Right renal pelvis (tissue), 4 donors: ENCODE results near the gene MALRD1. TPM values are rescaled to one million over a fixed set of nuclear protein-coding genes. Genes with fewer than 3 reads are reported as not detected.
"Not testable (repeated sequence)": the region's sequence is repeated elsewhere in the genome, so short reads cannot be mapped to it uniquely, and the experiment has no call there.

ENCODE experiments used
- DNase-seq, 4 donors: peaks; one replicate each; pipeline ENCODE4 v3.0.0-alpha.2; 2013; ENCODE audit warnings: low read depth in 4 of 4, low spot score in 3 of 4, missing footprints in 1 of 4
- polyA plus RNA-seq, 4 donors: library from polyadenylated mRNA; unstranded; fragments of 120-200 nt; gene quantifications; one replicate each; pipeline ENCODE4 v1.2.1, GENCODE V29; 2013; ENCODE audit not compliant: insufficient read length in 4 of 4

Gene MALRD1
- polyA plus RNA-seq, 4 donors, result 1.6 to 2.8 (median 2.4) TPM

- DNase-seq, result no peak
Observed at GRCh38 chr10:19479854-19480253, 431.3 kb downstream of the MALRD1 start.

GRCh38 chr10:19480353-19480752 is 431.8 kb downstream of the MALRD1 start:
- no peak for DNase-seq

DNA sequence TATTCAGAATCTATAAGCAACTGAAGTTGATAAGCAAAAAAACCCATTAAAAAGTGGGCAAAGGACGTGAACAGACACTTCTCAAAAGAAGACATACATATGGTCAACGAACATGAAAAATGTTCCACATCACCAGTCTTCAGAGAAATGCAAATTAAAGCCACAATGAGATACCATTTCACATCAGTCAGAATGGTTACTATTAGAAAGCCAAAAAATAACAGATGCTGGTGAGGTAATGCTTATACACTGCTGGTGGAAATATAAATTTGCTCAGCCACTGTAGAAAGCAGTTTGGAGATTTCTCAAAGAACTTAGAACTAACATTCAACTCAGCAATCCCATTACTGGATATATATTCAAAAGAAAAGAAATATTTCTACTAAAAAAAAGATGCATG is 434.8 kb downstream of the MALRD1 start:
- DNase-seq, result no peak

- DNase-seq, result peak in 3 of 4 donors; percentile 31 to 49 (median 33)
Observed at GRCh38 chr10:19488592-19489280, 440.1 kb downstream of the MALRD1 start.

GRCh38 chr10:19491166-19491565 is 442.6 kb downstream of the MALRD1 start:
- no peak for DNase-seq

- DNase-seq, result no peak
Observed at GRCh38 chr10:19493917-19494316, 445.3 kb downstream of the MALRD1 start.

- no peak for DNase-seq
Observed at GRCh38 chr10:19497026-19497425, 448.4 kb downstream of the MALRD1 start.

DNA sequence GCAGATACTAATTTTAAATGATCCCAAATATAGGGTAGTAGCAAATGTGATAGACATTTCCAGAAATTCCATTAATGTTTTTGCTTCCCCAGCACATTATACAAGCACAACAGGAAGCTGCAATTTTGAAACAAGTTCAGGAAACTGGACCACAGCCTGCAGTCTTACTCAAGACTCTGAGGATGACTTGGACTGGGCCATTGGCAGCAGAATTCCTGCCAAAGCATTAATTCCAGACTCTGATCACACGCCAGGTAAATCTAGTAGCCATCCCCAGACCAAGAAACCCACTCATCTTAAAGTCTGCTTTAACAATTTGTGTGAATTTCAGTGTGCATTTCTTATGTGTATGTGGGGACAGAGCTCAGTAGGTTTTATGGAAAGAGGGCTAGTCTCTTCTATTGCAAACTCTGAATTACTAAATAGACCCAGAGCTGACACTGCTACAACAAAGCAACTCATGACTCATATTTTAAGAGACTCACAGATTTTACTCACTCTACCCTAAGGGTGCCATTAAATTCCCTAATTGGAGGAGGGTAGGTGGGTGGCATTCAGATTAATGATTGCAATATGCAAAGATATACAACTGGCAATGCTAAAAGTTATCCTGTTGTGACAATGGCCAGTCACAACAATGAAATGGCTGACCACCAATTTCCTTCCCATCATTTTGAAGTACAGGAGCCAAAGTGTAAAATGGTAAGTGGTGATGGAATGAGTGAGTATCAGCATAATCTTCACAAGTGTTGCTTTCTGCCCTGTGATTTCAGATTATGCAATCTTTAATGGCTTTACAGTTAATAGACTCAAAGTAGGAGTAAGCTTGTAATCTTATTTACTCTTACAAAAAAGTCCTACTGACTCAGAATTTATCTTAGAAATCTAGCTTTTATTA is 450.0 kb downstream of the MALRD1 start:
- DNase-seq, result no peak

GRCh38 chr10:19499291-19499770 is 450.7 kb downstream of the MALRD1 start:
- DNase-seq, result no peak

- no peak for DNase-seq
Observed at GRCh38 chr10:19500959-19501358, 452.4 kb downstream of the MALRD1 start.

- DNase-seq, result no peak
Observed at GRCh38 chr10:19505320-19506312, 457.0 kb downstream of the MALRD1 start.

- not testable (repeated sequence) for DNase-seq
Observed at GRCh38 chr10:19510005-19510732, 461.6 kb downstream of the MALRD1 start.

GRCh38 chr10:19518109-19518508 is 469.5 kb downstream of the MALRD1 start:
- DNase-seq, result no peak

GRCh38 chr10:19518632-19519031 is 470.0 kb downstream of the MALRD1 start:
- no peak for DNase-seq

GRCh38 chr10:19531324-19531723 is 482.7 kb downstream of the MALRD1 start:
- DNase-seq, result no peak

DNA sequence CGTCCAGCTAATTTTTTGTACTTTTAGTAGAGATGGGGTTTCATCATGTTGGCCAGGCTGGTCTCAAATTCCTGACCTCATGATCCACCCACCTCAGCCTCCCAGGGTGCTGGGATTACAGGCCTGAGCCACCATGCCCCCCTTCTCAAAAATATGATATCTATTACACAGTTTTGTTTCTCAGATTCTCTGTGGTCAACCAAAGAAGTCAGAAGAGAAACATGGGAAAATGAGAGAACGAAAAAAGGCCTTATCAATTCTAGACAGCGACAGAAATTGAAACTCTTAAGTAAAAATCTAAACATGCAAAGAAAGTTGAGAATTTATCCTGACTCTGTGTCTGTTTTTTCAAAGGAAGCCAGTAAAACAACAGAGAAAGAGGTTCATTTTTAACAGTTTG is 483.8 kb downstream of the MALRD1 start:
- no peak for DNase-seq

GRCh38 chr10:19541299-19541698 is 492.7 kb downstream of the MALRD1 start:
- DNase-seq, result no peak

- DNase-seq, result no peak
Observed at GRCh38 chr10:19546224-19546623, 497.6 kb downstream of the MALRD1 start.

DNA sequence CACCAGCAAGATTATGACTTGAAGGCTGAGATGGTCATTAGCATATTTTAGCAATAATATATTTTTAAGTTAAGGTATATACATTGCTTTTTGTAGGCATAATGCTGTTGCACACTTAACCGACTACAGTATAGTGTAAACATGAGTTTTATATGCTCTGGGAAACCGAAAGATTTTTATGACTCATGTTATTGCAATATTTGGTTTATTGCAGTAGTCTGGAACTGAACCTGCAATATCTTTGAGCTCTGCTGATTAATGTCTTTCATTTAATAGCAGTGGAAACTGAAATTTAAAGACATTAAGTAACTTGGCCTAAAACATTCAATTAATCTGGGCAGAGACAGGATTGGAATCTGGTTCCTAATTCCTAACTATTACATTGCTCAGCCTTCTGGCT is 500.9 kb downstream of the MALRD1 start:
- no peak for DNase-seq

DNA sequence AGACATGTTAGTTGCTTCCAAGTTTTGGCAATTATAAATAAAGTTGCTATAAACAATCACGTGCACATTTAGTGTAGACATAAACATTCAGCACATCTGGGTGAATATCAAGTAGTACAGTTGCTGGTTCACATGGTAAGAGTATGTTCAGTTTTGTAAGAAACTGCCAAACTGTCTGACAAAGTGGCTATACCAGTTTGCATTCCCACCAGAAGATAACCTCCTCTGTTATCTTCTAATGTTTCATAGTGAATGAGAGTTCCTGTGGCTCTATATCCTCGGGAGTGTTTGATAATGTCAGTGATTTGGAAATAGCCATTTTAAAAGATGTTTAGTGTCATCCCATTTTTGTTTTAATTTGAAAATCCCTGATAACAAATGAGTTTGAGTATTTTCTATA is 508.1 kb downstream of the MALRD1 start:
- no peak for DNase-seq
